ENCODE measurements around the gene SEPTIN3.

DNA sequence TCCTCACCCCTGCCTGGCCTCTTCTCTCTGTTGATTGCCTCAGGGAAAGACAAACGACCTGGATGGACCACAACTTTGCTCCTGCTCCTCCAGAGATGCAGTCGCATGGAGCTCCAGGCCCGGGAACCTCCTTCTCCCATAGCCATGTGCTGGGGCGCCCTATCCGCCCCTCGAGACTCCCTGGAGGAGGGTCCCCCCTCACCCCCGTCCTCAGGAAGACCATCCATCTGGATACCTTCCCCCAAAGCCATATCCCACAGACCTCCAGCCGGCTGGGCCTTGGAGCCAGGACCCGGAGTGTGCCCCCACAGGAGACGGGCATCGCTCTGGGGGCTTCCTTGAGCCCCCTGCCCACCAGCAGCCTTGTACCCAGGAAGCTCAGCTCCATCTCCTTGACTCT is 2.2 kb downstream of the SEPTIN3 start:
- TF ChIP-seq, protein P1, sequence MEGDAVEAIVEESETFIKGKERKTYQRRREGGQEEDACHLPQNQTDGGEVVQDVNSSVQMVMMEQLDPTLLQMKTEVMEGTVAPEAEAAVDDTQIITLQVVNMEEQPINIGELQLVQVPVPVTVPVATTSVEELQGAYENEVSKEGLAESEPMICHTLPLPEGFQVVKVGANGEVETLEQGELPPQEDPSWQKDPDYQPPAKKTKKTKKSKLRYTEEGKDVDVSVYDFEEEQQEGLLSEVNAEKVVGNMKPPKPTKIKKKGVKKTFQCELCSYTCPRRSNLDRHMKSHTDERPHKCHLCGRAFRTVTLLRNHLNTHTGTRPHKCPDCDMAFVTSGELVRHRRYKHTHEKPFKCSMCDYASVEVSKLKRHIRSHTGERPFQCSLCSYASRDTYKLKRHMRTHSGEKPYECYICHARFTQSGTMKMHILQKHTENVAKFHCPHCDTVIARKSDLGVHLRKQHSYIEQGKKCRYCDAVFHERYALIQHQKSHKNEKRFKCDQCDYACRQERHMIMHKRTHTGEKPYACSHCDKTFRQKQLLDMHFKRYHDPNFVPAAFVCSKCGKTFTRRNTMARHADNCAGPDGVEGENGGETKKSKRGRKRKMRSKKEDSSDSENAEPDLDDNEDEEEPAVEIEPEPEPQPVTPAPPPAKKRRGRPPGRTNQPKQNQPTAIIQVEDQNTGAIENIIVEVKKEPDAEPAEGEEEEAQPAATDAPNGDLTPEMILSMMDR (IDR thresholded peaks at IDR 0.05), result no peak
- TF ChIP-seq POLR2AphosphoS5 (IDR thresholded peaks at IDR 0.05; ENCODE audit: insufficient read depth in 1 of 2, low read depth in 1 of 2), result no peak
